K562 (cell line): Measurements from ENCODE around the gene USP27X.

Experiments used
- CHD4 ChIP-seq: fragments of 200-600 bp; sonication (generic); IDR thresholded peaks from 3 replicates; pipeline ENCODE4 v1.6.1; 2012; ENCODE audit warnings: low read depth, mild to moderate bottlenecking, mixed read lengths, low read length, inconsistent platforms; ENCODE audit not compliant: insufficient read depth, insufficient replicate concordance, poor library complexity, severe bottlenecking
- POLR2G ChIP-seq: fragments of 200-400 bp; formaldehyde crosslinking; IDR thresholded peaks from 2 replicates; pipeline ENCODE4 v1.6.1; 2017; ENCODE audit warnings: low read depth, mild to moderate bottlenecking, antibody characterized with exemption, low read length, moderate library complexity
- ZNF24 ChIP-seq: fragments of 450-650 bp; IDR thresholded peaks from 2 replicates; pipeline ENCODE4 v1.6.1; 2016

GRCh38 chrX:49879656-49880277 is 483 bp downstream of the USP27X start:
- TF ChIP-seq POLR2G (peak; percentile 10), ZNF24 (no peak), CHD4 (no peak)
